Measurements from ENCODE around the gene MYL4.

Gene MYL4

DNA sequence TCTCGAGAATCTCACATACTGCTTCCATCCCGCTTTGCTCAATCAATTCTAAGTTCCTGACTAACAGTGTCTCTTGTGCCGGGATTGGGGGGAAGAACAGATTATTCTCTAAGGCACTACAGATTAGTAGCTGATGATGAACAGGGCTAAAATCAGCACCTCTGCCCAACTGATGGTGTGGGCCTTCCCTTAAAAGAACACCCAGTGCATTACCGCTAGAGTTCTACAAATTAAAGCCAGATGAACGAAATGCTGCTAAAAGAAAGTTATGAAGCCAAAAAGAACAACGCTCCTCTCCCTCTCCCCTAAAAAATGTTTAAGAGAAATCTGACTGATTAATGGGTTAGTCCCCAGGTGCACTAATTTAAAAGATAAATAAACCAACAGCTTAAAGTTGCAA is 24.5 kb upstream of the MYL4 start:
- TF ChIP-seq, protein P1, sequence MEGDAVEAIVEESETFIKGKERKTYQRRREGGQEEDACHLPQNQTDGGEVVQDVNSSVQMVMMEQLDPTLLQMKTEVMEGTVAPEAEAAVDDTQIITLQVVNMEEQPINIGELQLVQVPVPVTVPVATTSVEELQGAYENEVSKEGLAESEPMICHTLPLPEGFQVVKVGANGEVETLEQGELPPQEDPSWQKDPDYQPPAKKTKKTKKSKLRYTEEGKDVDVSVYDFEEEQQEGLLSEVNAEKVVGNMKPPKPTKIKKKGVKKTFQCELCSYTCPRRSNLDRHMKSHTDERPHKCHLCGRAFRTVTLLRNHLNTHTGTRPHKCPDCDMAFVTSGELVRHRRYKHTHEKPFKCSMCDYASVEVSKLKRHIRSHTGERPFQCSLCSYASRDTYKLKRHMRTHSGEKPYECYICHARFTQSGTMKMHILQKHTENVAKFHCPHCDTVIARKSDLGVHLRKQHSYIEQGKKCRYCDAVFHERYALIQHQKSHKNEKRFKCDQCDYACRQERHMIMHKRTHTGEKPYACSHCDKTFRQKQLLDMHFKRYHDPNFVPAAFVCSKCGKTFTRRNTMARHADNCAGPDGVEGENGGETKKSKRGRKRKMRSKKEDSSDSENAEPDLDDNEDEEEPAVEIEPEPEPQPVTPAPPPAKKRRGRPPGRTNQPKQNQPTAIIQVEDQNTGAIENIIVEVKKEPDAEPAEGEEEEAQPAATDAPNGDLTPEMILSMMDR (IDR thresholded peaks at IDR 0.05; ENCODE audit: insufficient read depth, low read length, missing control alignments) = no peak
- no peak for DNase-seq (ENCODE audit: low read depth, low spot score)
- H3K4me3 ChIP-seq (ENCODE audit: low read depth, low read length) = no peak overlapping the region
- ChIA-PET CTCF (interaction anchor here (0.7 to 2.0 kb wide), 3 partner anchors 19 to 431 kb away, joined by 3 to 10 read pairs (median 9); no protein-coding TSS in a partner anchor), POLR2A (no interaction called here)

DNA sequence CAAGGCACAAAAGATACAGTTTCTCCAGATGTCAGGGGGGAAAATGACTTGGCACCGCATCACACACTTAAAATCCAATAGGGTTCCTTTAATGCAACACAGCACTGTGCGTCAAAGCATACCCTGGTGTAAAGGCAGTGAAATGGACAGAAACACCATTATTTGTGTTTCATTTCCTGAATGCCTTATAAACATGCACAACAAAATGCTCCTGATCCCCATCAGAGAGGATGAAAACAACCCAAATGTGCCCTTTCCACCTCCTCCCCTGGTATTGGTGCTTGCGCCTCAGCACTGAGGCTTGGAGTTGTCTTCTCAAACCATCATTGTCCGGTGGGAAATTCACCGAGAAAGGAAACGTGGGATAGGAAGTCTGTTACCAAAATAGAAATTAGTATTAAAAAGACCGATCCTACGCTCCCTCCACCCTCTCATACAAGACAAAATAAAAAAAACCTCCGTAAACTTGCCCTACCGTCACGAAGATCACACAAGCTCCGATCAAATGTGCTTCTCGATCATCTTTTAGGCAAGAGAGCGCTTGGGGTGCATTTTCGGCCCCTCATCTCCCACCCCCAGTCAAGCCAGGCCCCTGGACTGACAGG is 20.8 kb upstream of the MYL4 start:
- DNase-seq (ENCODE audit: low read depth, low spot score) = no peak
- peak overlapping the region; percentile 82 for H3K4me3 ChIP-seq (ENCODE audit: low read depth, low read length)
- TF ChIP-seq, protein P1 (IDR thresholded peaks at IDR 0.05; ENCODE audit: insufficient read depth, low read length, missing control alignments) = no peak
- POLR2A ChIA-PET = interaction anchor here (1.4 kb wide), 1 partner anchor 87 kb away, joined by 4 read pairs; no protein-coding TSS in a partner anchor
- CTCF ChIA-PET = interaction anchor here (0.9 to 1.7 kb wide), 2 partner anchors 10 to 128 kb away, joined by 3 to 5 read pairs; no protein-coding TSS in a partner anchor

DNA sequence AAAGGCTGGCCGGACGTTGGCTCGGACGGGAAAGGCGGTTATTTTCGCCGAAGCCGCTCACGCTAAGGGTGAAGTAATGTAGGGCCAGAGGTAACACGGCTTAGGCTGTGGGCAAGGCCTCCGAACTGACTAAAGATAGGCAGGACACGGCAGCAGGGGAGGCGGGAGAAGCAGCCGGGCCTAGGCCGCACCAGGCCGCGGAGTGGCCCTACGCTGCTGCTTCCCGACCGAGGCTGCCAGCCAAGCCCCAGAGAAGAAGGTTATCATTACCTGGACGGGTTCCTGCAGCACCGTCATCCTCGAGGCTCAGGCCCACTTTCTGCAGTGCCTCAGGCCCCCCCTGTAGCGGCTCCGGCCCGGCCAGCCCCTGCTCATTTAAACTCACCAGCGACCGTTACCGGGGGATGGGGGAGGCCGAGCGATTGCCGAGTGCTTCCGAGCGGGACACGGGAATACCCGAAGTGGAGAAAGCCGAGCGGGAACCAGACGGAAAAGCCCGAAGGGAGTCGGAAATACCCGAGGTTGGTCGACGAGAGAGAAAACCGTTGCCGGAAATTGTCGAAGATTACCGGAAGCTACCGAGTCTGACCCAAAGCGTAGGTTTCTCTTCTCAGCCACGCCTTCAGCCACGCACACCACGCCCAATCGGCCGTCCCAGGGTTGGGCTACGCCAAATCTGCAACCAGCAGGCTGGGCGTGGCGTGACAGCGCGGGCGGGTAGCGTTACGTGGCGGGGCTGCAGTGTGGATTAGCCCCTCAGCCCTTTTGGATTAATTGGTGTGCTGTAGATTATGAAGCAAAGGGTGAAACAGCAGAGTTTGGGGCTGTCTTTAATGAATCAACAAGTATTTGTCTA is 20.0 kb upstream of the MYL4 start, which contains the start of gene CDC27:
TSS of gene CDC27 (minus strand) at position 420 of the 856 bp plus-strand sequence. CDS start at position 297, 123 bp downstream.
- peak; percentile 82 for DNase-seq (ENCODE audit: low read depth, low spot score)
- CTCF ChIA-PET = interaction anchor here (1.1 to 1.7 kb wide), 4 partner anchors 9 to 427 kb away, joined by 3 to 5 read pairs (median 4); no protein-coding TSS in a partner anchor
- POLR2A ChIA-PET = interaction anchor here (0.7 to 1.4 kb wide), 4 partner anchors 8 to 86 kb away, joined by 4 read pairs; no protein-coding TSS in a partner anchor
- peak within 1 kb of the TSS; percentile 82 for H3K4me3 ChIP-seq (ENCODE audit: low read depth, low read length)
- TF ChIP-seq, protein P1 (IDR thresholded peaks at IDR 0.05; ENCODE audit: insufficient read depth, low read length, missing control alignments) = no peak

DNA sequence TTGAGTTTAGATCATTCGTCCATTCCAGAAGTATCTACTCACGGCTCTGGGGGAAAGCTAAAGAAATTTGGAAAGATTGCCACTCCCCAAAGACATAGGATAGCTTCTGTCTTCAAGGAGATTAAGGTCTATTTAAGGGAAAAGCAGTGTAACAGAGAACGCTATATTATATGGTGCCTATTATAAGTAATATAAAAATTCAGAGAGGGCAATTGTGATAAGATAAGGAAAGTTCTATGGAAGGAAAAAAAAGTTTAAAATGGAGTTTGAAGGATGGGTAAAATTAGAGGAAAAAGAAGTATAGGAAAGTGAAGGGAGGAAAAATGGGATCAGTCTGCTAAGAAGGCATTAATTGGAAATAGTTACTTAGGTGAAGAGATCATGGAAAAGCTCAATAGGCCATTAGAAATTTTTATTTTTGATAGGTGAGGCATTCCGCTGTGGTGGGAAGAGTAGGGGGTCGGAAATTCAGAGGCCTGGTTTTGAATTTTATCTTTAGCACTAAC is 19.4 kb upstream of the MYL4 start:
- peak overlapping the region; percentile 55 for H3K4me3 ChIP-seq (ENCODE audit: low read depth, low read length)
- CTCF ChIA-PET = interaction anchor here (1.1 to 1.5 kb wide), 5 partner anchors 10 to 426 kb away, joined by 3 to 4 read pairs (median 4); no protein-coding TSS in a partner anchor
- DNase-seq (ENCODE audit: low read depth, low spot score) = no peak
- POLR2A ChIA-PET = interaction anchor here (0.7 to 1.4 kb wide), 4 partner anchors 8 to 85 kb away, joined by 4 read pairs; no protein-coding TSS in a partner anchor
- TF ChIP-seq, protein P1 (IDR thresholded peaks at IDR 0.05; ENCODE audit: insufficient read depth, low read length, missing control alignments) = no peak

DNA sequence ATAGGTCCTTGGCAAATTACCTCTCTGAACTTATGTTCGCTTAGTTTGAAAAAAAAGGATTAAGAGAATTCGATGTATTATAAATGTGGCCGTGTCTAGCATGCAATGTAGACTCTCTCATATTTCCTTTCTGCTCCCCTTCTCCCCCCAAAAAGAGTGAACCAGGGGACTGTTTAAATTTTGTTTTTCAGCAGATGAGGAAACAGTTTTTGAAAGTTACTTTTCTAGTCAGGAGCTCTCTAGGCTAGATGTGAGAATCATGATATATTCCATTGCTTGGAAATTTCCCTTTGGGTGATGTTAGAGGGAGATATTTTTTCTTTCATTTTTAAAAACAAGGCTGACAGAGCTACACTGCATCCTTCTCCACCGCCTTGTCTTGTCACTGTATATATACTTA is 18.9 kb upstream of the MYL4 start:
- H3K4me3 ChIP-seq (ENCODE audit: low read depth, low read length) = no peak overlapping the region
- TF ChIP-seq, protein P1 (IDR thresholded peaks at IDR 0.05; ENCODE audit: insufficient read depth, low read length, missing control alignments) = no peak
- ChIA-PET CTCF (interaction anchor here (1.1 to 1.5 kb wide), 5 partner anchors 10 to 127 kb away, joined by 3 to 7 read pairs (median 4); no protein-coding TSS in a partner anchor), POLR2A (interaction anchor here (1.4 kb wide), 1 partner anchor 85 kb away, joined by 4 read pairs; no protein-coding TSS in a partner anchor)
- DNase-seq (ENCODE audit: low read depth, low spot score) = no peak

Data from AG04449 (cell line).